HepG2 (cell line): Measurements from ENCODE around the gene MEP1B. TPM values are rescaled to one million over a fixed set of nuclear protein-coding genes. Genes with fewer than 3 reads are reported as not detected.

Experiments
- ATAC-seq: fragments of 200-7000 bp; cut with Tn5 transposase; 3 replicates; pipeline ENCODE4 v1.9.1; 2020; ENCODE audit warnings: mild to moderate bottlenecking, moderate library complexity
- BruUV-seq: library from RNA; stranded (reverse); fragments of 400-500 nt; replicated peaks from 2 replicates; lab custom pipeline; 2021; lab: Mats Ljungman, UMichigan
- CTCF ChIA-PET: fragments of 300-600 bp; formaldehyde crosslinking; extraction: SDS; loops from one replicate; lab custom pipeline; 2021; ENCODE audit warnings: low total read pairs, inconsistent platforms, low intra/inter-chr PET ratio; lab: Yijun Ruan, JAX
- POLR2A ChIA-PET: fragments of 350-600 bp; sonication (Branson Sonifier 250); formaldehyde crosslinking; loops from one replicate; lab custom pipeline; 2020; ENCODE audit warnings: antibody characterized with exemption, inconsistent platforms; lab: Yijun Ruan, JAX
- DNase-seq: peaks from one replicate; pipeline ENCODE4 v3.0.0-alpha.2; 2015; ENCODE audit warnings: low spot score
- FAIRE-seq: peaks from 3 replicates; lab custom pipeline; 2011; peaks lifted over from hg19 to GRCh38; lab: Jason Lieb, UNC
- H2AFZ ChIP-seq: one replicate; pipeline ENCODE4 v1.6.1; 2011; ENCODE audit warnings: low read length, inconsistent platforms
- H3K27ac ChIP-seq: fragments of 300-600 bp; 3 replicates; pipeline ENCODE4 v1.8.0; 2011; ENCODE audit warnings: mixed run types, mild to moderate bottlenecking, mixed read lengths, low read length, inconsistent platforms; ENCODE audit not compliant: insufficient read depth; ENCODE audit errors: extremely low read length
- H3K27me3 ChIP-seq, 2 experiments: fragments of 200-600 bp in 1 of 2; 2 replicates in 1 of 2; 3 replicates in 1 of 2; pipeline versions ENCODE4 v1.6.0 to v1.8.0; 2011; ENCODE audit warnings: low read length in 2 of 2, mild to moderate bottlenecking in 2 of 2, moderate library complexity in 2 of 2, inconsistent platforms in 1 of 2; ENCODE audit not compliant: insufficient read depth in 2 of 2, control insufficient read depth in 1 of 2
- H3K36me3 ChIP-seq, 2 experiments: fragments of 200-600 bp in 1 of 2; replicated peaks in 1 of 2; 2 replicates in 1 of 2; 3 replicates in 1 of 2; pipeline versions ENCODE4 v1.5.1 to v1.8.0; 2011; ENCODE audit warnings: low read length in 2 of 2, inconsistent platforms in 1 of 2; ENCODE audit not compliant: insufficient read depth in 2 of 2, control insufficient read depth in 1 of 2
- H3K4me1 ChIP-seq: 2 replicates; pipeline ENCODE4 v1.5.1; 2012; ENCODE audit warnings: low read length, inconsistent platforms; ENCODE audit not compliant: insufficient read depth
- H3K4me2 ChIP-seq: 2 replicates; pipeline ENCODE4 v1.6.0; 2011; ENCODE audit warnings: low read depth, low read length, inconsistent platforms
- H3K4me3 ChIP-seq, 3 experiments: fragments of 200-600 bp in 1 of 3; sonication (generic), shearing (Covaris generic) in 1 of 3; replicated peaks in 1 of 3; 2 replicates each; pipeline ENCODE4 v1.5.1; 2011 to 2016; ENCODE audit warnings: low read length in 3 of 3, inconsistent platforms in 2 of 3, low read depth in 2 of 3, mild to moderate bottlenecking in 2 of 3, control low read depth in 1 of 3, mixed read lengths in 1 of 3; ENCODE audit not compliant: insufficient read depth in 1 of 3
- H3K79me2 ChIP-seq: one replicate; pipeline ENCODE4 v1.6.1; 2011; ENCODE audit warnings: low read length, inconsistent platforms; ENCODE audit not compliant: insufficient read depth
- H3K9ac ChIP-seq: 2 replicates; pipeline ENCODE4 v1.6.0; 2011; ENCODE audit warnings: mild to moderate bottlenecking, low read depth, low read length, inconsistent platforms; ENCODE audit not compliant: insufficient read depth
- H3K9me3 ChIP-seq: 2 replicates; pipeline ENCODE4 v1.5.1; 2012; ENCODE audit warnings: mild to moderate bottlenecking, low read length
- H4K20me1 ChIP-seq: 2 replicates; pipeline ENCODE4 v1.6.0; 2011; ENCODE audit warnings: inconsistent platforms, mild to moderate bottlenecking, low read length, moderate library complexity; ENCODE audit not compliant: insufficient read depth
- ARNTL ChIP-seq: sonication (generic); formaldehyde crosslinking; IDR thresholded peaks from 2 replicates; pipeline ENCODE4 v1.4.0; 2020; ENCODE audit warnings: mild to moderate bottlenecking, missing genetic modification reagents
- DMTF1 ChIP-seq: sonication (generic); formaldehyde crosslinking; IDR thresholded peaks from 2 replicates; pipeline ENCODE4 v1.4.0; 2020; ENCODE audit warnings: mild to moderate bottlenecking, missing genetic modification reagents
- DRAP1 ChIP-seq: IDR thresholded peaks from 2 replicates; pipeline ENCODE4 v1.6.1; 2016; ENCODE audit warnings: missing genetic modification reagents, missing compliant biosample characterization
- KAT7 ChIP-seq: IDR thresholded peaks from 2 replicates; pipeline ENCODE4 v1.6.1; 2018; ENCODE audit warnings: borderline replicate concordance, missing compliant biosample characterization
- MAX ChIP-seq: IDR thresholded peaks from 2 replicates; pipeline ENCODE4 v1.6.1; 2012; ENCODE audit warnings: inconsistent platforms
- NFKBIZ ChIP-seq: IDR thresholded peaks from 2 replicates; pipeline ENCODE4 v1.6.1; 2018; ENCODE audit warnings: missing genetic modification reagents, missing compliant biosample characterization
- NR2F2 ChIP-seq: IDR thresholded peaks from 2 replicates; pipeline ENCODE4 v1.6.1; 2012; ENCODE audit warnings: low read depth, inconsistent platforms, borderline replicate concordance
- PRDM4 ChIP-seq: sonication (generic); formaldehyde crosslinking; IDR thresholded peaks from 2 replicates; pipeline ENCODE4 v1.9.0; 2021; ENCODE audit warnings: missing genetic modification reagents, borderline replicate concordance
- RBM22 ChIP-seq: fragments of 200-400 bp; formaldehyde crosslinking; optimal IDR thresholded peaks from 2 replicates; pipeline ENCODE3; 2017; ENCODE audit warnings: mild to moderate bottlenecking, low read length, moderate library complexity
- SAFB2 ChIP-seq: sonication (generic); formaldehyde crosslinking; IDR thresholded peaks from 2 replicates; pipeline ENCODE4 v1.5.1; 2020; ENCODE audit warnings: missing genetic modification reagents, low read depth, mild to moderate bottlenecking, borderline replicate concordance
- SSRP1 ChIP-seq: IDR thresholded peaks from 2 replicates; pipeline ENCODE4 v1.6.1; 2016; ENCODE audit warnings: control low read depth
- STAT5B ChIP-seq: sonication (generic); formaldehyde crosslinking; IDR thresholded peaks from 2 replicates; pipeline ENCODE4 v1.4.0; 2020; ENCODE audit warnings: missing genetic modification reagents
- TOPORS ChIP-seq: sonication (generic); formaldehyde crosslinking; IDR thresholded peaks from 2 replicates; pipeline ENCODE4 v1.8.0; 2023; ENCODE audit warnings: mild to moderate bottlenecking, missing genetic modification reagents
- ZFP36L2 ChIP-seq: sonication (generic); formaldehyde crosslinking; IDR thresholded peaks from 2 replicates; pipeline ENCODE4 v1.4.0; 2020; ENCODE audit warnings: missing genetic modification reagents
- WGBS: methylation state at CpG from one replicate; pipeline ENCODE4 v1.1.6; 2017; ENCODE audit warnings: low lambda C conversion rate; 5-methylcytosine and 5-hydroxymethylcytosine counted together
- in situ Hi-C: cut with HindIII; loops from 2 replicates; pipeline ENCODE4 v1.10.0; 2017; ENCODE audit warnings: low pct_unique_long_range_greater_than_20kb; ENCODE audit not compliant: extremely low pct_ligation_motif_present
- intact Hi-C: fragments of 100-400 bp; cut with micrococcal nuclease; formaldehyde crosslinking; loops from one replicate; pipeline ENCODE4 v1.10.0; 2022; ENCODE audit not compliant: unreplicated experiment
- polyA plus RNA-seq, 8 experiments: library from polyadenylated mRNA; depleted of rRNA in 3 of 8; stranded (reverse) in 7 of 8; unstranded in 1 of 8; fragments of >200 nt; fragmentation: Illumina TruSeq in 4 of 8; extraction: Trizol in 4 of 8; gene quantifications; 2 replicates each; pipeline versions ENCODE4 v1.2.1 to v1.2.3, GENCODE V29; 2011 to 2016; ENCODE audit warnings: low read depth in 4 of 8, missing spikeins in 1 of 8, mixed read lengths in 1 of 8; ENCODE audit not compliant: insufficient read depth in 1 of 8
- total RNA-seq, 5 experiments: library from RNA; depleted of rRNA; stranded (reverse); fragments of >200 nt; fragmentation: Illumina TruSeq; extraction: Trizol; gene quantifications; 2 replicates each; pipeline ENCODE4 v1.2.3, GENCODE V29; 2016; ENCODE audit warnings: low read depth in 1 of 5
- TF ChIP-seq, protein P1 (sequence below): IDR thresholded peaks from 2 replicates; pipeline ENCODE4 v1.6.1; 2016
- TF ChIP-seq, protein P2 (sequence below): sonication (generic); formaldehyde crosslinking; IDR thresholded peaks from 2 replicates; pipeline ENCODE4 v1.8.1; 2023; ENCODE audit warnings: missing genetic modification reagents, mild to moderate bottlenecking, borderline replicate concordance
- TF ChIP-seq, protein P3 (sequence below): sonication (generic); formaldehyde crosslinking; IDR thresholded peaks from 2 replicates; pipeline ENCODE4 v1.5.0; 2020; ENCODE audit warnings: missing genetic modification reagents

Gene MEP1B
- total and polyA plus RNA-seq, 2 of the 13 experiments (the other 11 are each of a cell fraction or from before 2014, with no cell fraction given), result not detected

- Histone ChIP-seq H3K27ac (no peak overlapping the region), H4K20me1 (no peaks in the 10 kb centered on the region), H3K27me3 (no peaks in the 10 kb centered on the region), H3K36me3 (no peaks in the 10 kb centered on the region), H3K4me2 (no peak overlapping the region), H2AFZ (no peak overlapping the region), H3K4me3 (no peak overlapping the region), H3K4me1 (peaks cover 30% of the 10 kb centered on the region), H3K9me3 (no peaks in the 10 kb centered on the region), H3K79me2 (no peaks in the 10 kb centered on the region)
- WGBS, result 61% methylated on average over 10 of the region's 10 CpGs
- FAIRE-seq, result no peak
- ChIA-PET POLR2A (no interaction called here), CTCF (no interaction called here)
- DNase-seq, result no peak
- intact Hi-C loops (no loop called here), in situ Hi-C loops (no loop called here)
- no TSS peak for BruUV-seq
- TF ChIP-seq SAFB2, result no peak
- TF ChIP-seq RBM22, result no peak
- no peak for TF ChIP-seq ZFP36L2 (CRISPR knock-in tag)
- TF ChIP-seq, protein P1, sequence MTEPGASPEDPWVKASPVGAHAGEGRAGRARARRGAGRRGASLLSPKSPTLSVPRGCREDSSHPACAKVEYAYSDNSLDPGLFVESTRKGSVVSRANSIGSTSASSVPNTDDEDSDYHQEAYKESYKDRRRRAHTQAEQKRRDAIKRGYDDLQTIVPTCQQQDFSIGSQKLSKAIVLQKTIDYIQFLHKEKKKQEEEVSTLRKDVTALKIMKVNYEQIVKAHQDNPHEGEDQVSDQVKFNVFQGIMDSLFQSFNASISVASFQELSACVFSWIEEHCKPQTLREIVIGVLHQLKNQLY (CRISPR knock-in tag), result no peak
- TF ChIP-seq, protein P2, sequence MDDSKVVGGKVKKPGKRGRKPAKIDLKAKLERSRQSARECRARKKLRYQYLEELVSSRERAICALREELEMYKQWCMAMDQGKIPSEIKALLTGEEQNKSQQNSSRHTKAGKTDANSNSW (CRISPR knock-in tag), result no peak
- TF ChIP-seq, protein P3, sequence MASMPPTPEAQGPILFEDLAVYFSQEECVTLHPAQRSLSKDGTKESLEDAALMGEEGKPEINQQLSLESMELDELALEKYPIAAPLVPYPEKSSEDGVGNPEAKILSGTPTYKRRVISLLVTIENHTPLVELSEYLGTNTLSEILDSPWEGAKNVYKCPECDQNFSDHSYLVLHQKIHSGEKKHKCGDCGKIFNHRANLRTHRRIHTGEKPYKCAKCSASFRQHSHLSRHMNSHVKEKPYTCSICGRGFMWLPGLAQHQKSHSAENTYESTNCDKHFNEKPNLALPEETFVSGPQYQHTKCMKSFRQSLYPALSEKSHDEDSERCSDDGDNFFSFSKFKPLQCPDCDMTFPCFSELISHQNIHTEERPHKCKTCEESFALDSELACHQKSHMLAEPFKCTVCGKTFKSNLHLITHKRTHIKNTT (CRISPR knock-in tag), result no peak
- TF ChIP-seq TOPORS (CRISPR knock-in tag), result no peak
- TF ChIP-seq ARNTL (CRISPR knock-in tag), result no peak
- no peak for TF ChIP-seq KAT7
- no peak for TF ChIP-seq MAX
- no peak for TF ChIP-seq STAT5B (CRISPR knock-in tag)
- no peak for TF ChIP-seq DRAP1 (CRISPR knock-in tag)
- TF ChIP-seq PRDM4 (CRISPR knock-in tag), result no peak
- TF ChIP-seq NFKBIZ (CRISPR knock-in tag), result no peak
- no peak for TF ChIP-seq DMTF1 (CRISPR knock-in tag)
- no peak for TF ChIP-seq SSRP1 (CRISPR knock-in tag)
- TF ChIP-seq NR2F2, result no peak
- TF ChIP-seq, all 625 proteins: peak for 0
- H3K9ac ChIP-seq, result no peak overlapping the region
- ATAC-seq, result no peak
These were observed 20.0 kb downstream of the MEP1B start for GRCh38 chr18:32209685-32210445.
